ENCODE data around the gene MAGEB17. TPM values are rescaled to one million over a fixed set of nuclear protein-coding genes. Genes with fewer than 3 reads are reported as not detected.

Gene MAGEB17
- total RNA-seq, 8 experiments from 2014 or later = 0.11 to 0.38 (median 0.13) TPM; not detected in 5

DNA sequence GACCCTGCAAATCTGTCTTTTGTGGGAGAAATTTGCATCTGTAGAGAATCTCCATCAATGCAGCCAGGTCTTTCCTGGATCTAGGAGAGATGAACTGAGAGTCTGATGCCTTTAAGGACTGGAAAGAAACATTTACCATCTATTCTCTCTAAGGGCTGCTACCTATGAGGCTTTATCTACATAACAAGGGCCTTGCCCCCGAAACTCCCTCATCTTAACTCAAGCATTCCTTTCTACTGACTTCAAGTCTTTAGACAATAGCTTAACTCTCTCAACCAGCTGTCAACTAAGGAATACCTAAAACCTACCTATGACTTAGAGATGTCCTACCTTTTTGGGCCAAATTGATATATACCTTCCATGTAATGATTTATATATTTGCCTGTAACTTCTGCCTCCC lies 32.1 kb downstream of the MAGEB17 start:
- in situ Hi-C loops (cut with MboI; ENCODE audit: low pct_unique_long_range_greater_than_20kb in 2 of 9, low sequenced_read_pairs in 9 of 9, unreplicated experiment in 9 of 9) = no loop called here
- no peak for ATAC-seq (replicated peaks in 6 of 8)
- no peak overlapping the region for H3K27ac ChIP-seq
- no peaks in the 10 kb centered on the region for H3K4me1 ChIP-seq (replicated peaks in 1 of 2)
- H3K4me3 ChIP-seq = no peak overlapping the region
- 0% methylated on average over 1 of the region's 1 CpG; no CpG with 5 or more reads in 9 of the 10 experiments for WGBS, 10 experiments

DNA sequence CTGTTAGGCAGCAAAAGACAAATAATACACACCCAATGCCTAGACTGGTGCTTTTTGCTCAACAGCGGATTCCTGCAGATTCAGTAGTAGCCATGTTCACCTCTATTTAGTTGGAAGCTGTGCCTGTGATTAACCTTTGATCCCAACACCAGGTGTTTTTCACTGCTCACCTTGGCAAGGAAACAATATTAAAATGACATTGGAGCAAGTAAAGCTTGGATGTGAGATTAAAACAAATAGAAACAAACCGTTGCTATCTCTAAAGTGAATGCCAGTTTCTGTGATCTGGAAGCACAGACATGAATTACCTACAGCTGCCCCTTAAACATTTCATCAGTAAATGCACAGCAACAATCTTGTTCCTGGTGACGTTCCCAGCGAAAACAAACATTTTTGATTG lies 35.7 kb downstream of the MAGEB17 start:
- Histone ChIP-seq H3K4me1 (replicated peaks in 1 of 2) (no peaks in the 10 kb centered on the region), H3K27ac (no peak overlapping the region), H3K4me3 (no peak overlapping the region)
- in situ Hi-C loops (cut with MboI; ENCODE audit: low pct_unique_long_range_greater_than_20kb in 2 of 9, low sequenced_read_pairs in 9 of 9, unreplicated experiment in 9 of 9) = no loop called here
- 40 to 100% (median 77%) methylated on average over 1 to 3 of the region's 4 CpGs; no CpG with 5 or more reads in 5 of the 10 experiments for WGBS, 10 experiments
- ATAC-seq (replicated peaks in 6 of 8) = no peak

DNA sequence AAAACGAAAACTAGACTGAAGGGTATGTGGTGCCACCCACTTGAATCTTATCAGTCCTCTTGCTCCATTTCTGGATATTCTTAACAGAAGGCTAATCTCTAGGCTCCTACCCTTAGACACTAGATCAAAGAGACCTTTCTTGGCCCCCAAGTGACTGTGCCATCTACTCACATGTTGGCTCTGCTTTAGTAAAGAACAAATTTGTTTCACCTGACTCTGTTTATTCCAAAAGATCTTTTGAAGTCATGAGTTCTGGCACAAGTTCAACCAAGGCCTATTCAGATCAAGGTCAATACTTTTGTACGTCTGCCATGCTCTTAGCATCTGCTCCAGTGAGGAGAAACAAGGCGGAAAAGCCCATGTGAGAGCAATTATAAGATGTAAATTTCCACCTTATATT lies 37.3 kb downstream of the MAGEB17 start:
- ATAC-seq (replicated peaks in 6 of 8) = no peak
- in situ Hi-C loops (cut with MboI; ENCODE audit: low pct_unique_long_range_greater_than_20kb in 2 of 9, low sequenced_read_pairs in 9 of 9, unreplicated experiment in 9 of 9) = no loop called here
- Histone ChIP-seq H3K4me3 (no peak overlapping the region), H3K4me1 (replicated peaks in 1 of 2) (no peaks in the 10 kb centered on the region), H3K27ac (no peak overlapping the region)
- 60 to 100% (median 88%) methylated on average over 1 to 3 of the region's 3 CpGs; no CpG with 5 or more reads in 3 of the 10 experiments for WGBS, 10 experiments

DNA sequence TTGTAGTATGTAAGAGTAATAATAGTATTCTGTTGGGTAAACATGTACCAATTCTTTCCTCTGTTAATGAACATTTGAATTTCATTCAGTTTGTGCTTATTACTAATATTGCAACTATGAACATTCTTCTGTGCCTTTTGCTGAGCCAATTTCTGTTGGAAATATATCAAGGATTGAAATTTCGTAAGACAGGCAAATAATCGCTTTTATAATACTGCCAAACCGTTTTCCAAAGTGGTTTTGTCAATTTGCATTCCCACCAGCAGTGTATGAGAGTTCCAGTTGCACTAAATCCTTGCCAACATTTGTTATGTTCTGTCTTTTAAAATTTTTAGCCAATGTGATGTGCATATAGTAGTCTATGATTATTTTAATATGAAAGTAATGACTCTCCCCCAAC lies 38.6 kb downstream of the MAGEB17 start:
- in situ Hi-C loops (cut with MboI; ENCODE audit: low pct_unique_long_range_greater_than_20kb in 2 of 9, low sequenced_read_pairs in 9 of 9, unreplicated experiment in 9 of 9) = no loop called here
- Histone ChIP-seq H3K4me1 (replicated peaks in 1 of 2) (no peaks in the 10 kb centered on the region), H3K27ac (no peak overlapping the region), H3K4me3 (no peak overlapping the region)
- ATAC-seq (replicated peaks in 6 of 8) = no peak
- 25 to 88% (median 48%) methylated on average over 2 to 3 of the region's 3 CpGs; no CpG with 5 or more reads in 6 of the 10 experiments for WGBS, 10 experiments

DNA sequence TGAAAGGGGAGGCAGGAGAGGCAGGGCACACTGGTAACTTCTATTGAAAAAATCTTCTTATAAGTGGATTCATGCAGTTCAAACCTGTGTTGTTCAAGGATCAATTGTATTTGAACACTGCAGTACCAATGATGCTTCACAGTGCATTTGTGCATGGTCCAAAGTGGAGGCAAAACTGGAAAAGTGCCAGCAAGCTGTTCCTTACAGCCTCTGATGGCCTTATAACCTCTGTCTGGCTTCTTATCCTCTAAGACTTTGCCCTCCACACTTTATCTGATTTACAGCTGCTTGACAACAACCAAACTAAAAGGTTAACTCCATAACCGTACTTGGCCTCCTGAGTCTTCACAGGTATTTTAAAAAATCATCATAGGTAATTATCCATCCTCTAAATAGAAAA lies 40.4 kb downstream of the MAGEB17 start:
- Histone ChIP-seq H3K4me3 (no peak overlapping the region), H3K27ac (no peak overlapping the region), H3K4me1 (replicated peaks in 1 of 2) (no peaks in the 10 kb centered on the region)
- no peak for ATAC-seq (replicated peaks in 6 of 8)
- in situ Hi-C loops (cut with MboI; ENCODE audit: low pct_unique_long_range_greater_than_20kb in 2 of 9, low sequenced_read_pairs in 9 of 9, unreplicated experiment in 9 of 9) = no loop called here
- 71 to 100% (median 88%) methylated on average over 1 of the region's 1 CpG; no CpG with 5 or more reads in 7 of the 10 experiments for WGBS, 10 experiments

DNA sequence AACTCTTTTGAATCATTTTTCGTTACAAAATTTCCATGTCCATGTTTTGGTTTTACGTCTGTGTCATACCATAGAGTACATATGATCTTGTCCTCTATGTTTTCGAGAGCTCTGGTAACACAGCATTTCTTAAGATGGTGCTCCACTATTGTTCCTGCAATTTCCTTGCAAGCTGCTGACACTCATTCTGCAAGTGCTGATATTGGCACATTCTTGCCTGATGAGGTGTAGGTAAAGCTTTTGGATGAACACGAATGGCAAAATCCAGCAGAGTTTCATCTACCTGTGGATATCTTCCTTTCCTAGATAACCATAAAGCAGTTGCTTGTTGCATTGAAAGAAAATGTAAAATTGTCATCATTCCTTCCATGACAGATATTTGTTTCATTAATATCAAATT lies 41.3 kb downstream of the MAGEB17 start:
- H3K27ac ChIP-seq = no peak overlapping the region
- no peak overlapping the region for H3K4me3 ChIP-seq
- no peaks in the 10 kb centered on the region for H3K4me1 ChIP-seq (replicated peaks in 1 of 2)
- WGBS, 10 experiments = 41 to 100% (median 82%) methylated on average over 1 to 4 of the region's 4 CpGs; no CpG with 5 or more reads in 4 of the 10 experiments
- in situ Hi-C loops (cut with MboI; ENCODE audit: low pct_unique_long_range_greater_than_20kb in 2 of 9, low sequenced_read_pairs in 9 of 9, unreplicated experiment in 9 of 9) = no loop called here
- no peak for ATAC-seq (replicated peaks in 6 of 8)

DNA sequence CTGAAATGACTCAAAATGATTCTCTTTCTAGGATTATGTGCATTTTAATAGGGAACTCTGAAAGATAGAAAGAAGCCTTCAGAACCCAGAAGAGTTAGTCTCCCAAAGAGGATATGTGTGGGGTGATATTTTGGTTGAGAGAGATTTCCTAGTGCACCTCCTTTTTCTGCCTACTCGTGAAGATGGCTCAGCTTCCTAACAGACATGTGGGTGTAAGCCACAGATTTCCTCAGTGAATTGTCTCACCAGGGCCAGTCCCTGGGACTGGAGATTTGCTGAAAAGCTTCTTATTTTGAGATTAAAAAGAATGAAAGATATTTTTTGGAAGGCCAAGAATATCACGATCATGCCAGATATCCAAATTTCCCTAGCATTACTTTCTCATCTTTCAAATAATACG lies 42.8 kb downstream of the MAGEB17 start:
- no peak for ATAC-seq (replicated peaks in 6 of 8)
- 52 to 100% (median 100%) methylated on average over 1 to 3 of the region's 3 CpGs; no CpG with 5 or more reads in 2 of the 10 experiments for WGBS, 10 experiments
- Histone ChIP-seq H3K4me3 (no peak overlapping the region), H3K4me1 (replicated peaks in 1 of 2) (no peaks in the 10 kb centered on the region), H3K27ac (no peak overlapping the region)
- in situ Hi-C loops (cut with MboI; ENCODE audit: low pct_unique_long_range_greater_than_20kb in 2 of 9, low sequenced_read_pairs in 9 of 9, unreplicated experiment in 9 of 9) = no loop called here

DNA sequence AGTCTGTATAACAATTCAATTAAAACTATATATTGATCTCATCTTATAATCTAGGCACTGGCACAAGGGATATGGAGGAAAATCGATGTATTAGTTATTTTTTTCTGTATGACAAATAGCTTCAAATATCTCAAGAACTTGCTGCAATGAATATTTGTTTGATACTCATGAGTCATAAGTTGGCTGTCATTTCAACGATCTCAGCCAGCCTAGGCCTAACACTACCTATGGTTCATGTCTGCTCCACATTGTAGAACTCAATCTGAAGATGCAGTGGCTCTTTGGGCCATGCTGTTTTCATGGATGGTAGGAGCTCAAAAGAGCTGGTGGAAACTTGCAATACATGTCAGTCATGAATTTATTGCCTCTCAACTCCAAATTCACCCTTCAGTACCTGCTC lies 44.7 kb downstream of the MAGEB17 start:
- Histone ChIP-seq H3K4me3 (no peak overlapping the region), H3K27ac (no peak overlapping the region), H3K4me1 (replicated peaks in 1 of 2) (no peaks in the 10 kb centered on the region)
- WGBS, 10 experiments = 0 to 100% (median 80%) methylated on average over 1 to 2 of the region's 2 CpGs; no CpG with 5 or more reads in 3 of the 10 experiments
- in situ Hi-C loops (cut with MboI; ENCODE audit: low pct_unique_long_range_greater_than_20kb in 2 of 9, low sequenced_read_pairs in 9 of 9, unreplicated experiment in 9 of 9) = no loop called here
- ATAC-seq (replicated peaks in 6 of 8) = peak in 2 of 8 experiments; percentile 61 to 69

DNA sequence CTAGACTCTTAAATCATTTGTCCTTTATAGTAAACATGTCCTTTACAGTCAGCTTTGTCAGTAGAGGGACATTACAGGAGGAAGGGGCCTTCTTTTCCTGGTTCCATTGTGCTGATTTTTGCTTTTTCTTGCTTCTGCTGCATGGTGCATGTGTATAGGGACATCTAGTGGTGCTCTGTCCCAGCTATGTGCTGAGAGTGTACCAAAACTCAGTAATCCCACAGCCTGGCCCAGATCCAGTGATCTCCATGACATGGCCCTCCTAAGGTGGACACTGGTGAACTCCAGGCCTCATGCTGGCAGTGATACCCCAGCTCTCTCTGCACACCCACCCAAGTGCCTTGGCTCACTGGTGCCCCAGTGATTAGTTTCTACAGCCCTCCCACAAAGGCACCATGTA lies 45.2 kb downstream of the MAGEB17 start:
- in situ Hi-C loops (cut with MboI; ENCODE audit: low pct_unique_long_range_greater_than_20kb in 2 of 9, low sequenced_read_pairs in 9 of 9, unreplicated experiment in 9 of 9) = no loop called here
- ATAC-seq (replicated peaks in 6 of 8) = peak in 3 of 8 experiments; percentile 65 to 84 (median 82)
- Histone ChIP-seq H3K4me3 (no peak overlapping the region), H3K27ac (no peak overlapping the region), H3K4me1 (replicated peaks in 1 of 2) (no peaks in the 10 kb centered on the region)

DNA sequence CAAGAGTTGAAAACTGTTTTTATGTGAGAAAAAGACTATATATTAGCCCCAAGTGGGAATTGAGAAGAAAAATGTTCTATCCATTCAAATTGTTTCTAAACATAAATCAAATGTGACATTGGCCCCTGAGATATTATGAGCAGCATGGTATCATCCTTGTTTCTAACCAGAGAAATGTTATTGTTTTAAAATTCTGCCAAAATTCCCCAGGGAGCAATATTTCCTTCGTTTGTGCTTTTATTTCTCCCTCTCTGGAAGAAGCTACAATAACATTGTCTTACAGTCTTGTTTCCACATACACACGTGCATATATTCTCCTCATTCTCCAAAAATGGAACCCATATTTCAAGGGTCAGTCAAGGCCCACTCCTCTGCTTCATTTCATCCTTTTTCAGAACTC lies 46.7 kb downstream of the MAGEB17 start:
- Histone ChIP-seq H3K4me3 (no peak overlapping the region), H3K4me1 (replicated peaks in 1 of 2) (no peaks in the 10 kb centered on the region), H3K27ac (no peak overlapping the region)
- in situ Hi-C loops (cut with MboI; ENCODE audit: low pct_unique_long_range_greater_than_20kb in 2 of 9, low sequenced_read_pairs in 9 of 9, unreplicated experiment in 9 of 9) = no loop called here
- ATAC-seq (replicated peaks in 6 of 8) = peak in 1 of 8 experiments; percentile 27
- WGBS, 10 experiments = 0 to 100% (median 30%) methylated on average over 1 to 2 of the region's 2 CpGs; no CpG with 5 or more reads in 4 of the 10 experiments

DNA sequence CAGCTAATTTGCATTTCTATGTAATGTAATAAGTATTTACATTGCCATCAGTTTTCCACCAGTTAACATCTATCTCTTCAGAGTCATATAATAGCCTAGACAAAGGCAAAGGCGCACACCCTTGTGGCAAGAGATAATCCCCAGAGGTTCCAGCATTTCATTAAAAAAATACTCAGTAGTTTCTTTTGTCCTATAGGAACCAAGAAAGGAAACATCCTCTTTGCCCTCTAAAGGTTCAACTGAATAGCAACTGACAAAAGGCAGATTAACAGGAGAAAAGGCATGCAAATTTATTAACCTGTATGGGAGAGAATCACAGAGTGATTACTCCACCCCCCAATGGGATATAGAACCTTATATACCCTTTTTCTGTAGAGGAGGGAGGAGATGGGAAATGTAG lies 48.4 kb downstream of the MAGEB17 start:
- no peak for ATAC-seq (replicated peaks in 6 of 8)
- no peak overlapping the region for H3K27ac ChIP-seq
- in situ Hi-C loops (cut with MboI; ENCODE audit: low pct_unique_long_range_greater_than_20kb in 2 of 9, low sequenced_read_pairs in 9 of 9, unreplicated experiment in 9 of 9) = no loop called here
- 13 to 100% (median 60%) methylated on average over 1 of the region's 1 CpG; no CpG with 5 or more reads in 5 of the 10 experiments for WGBS, 10 experiments
- no peaks in the 10 kb centered on the region for H3K4me1 ChIP-seq (replicated peaks in 1 of 2)
- no peak overlapping the region for H3K4me3 ChIP-seq

Other genes starting within 250 kb of the MAGEB17 start
- gene GRPR, start 43.9 kb upstream of the MAGEB17 start, total RNA-seq = 10 to 100 TPM in 1 of 8 experiments, 1 to 10 TPM in 2, under 1 TPM in 5; 0.14 to 31.6 (median 0.57) TPM

Data from motor neuron (in vitro differentiated cells).